ENCODE measurements around the gene GCFC2. TPM values are rescaled to one million over a fixed set of nuclear protein-coding genes. Genes with fewer than 3 reads are reported as not detected.

Gene GCFC2
- total and polyA plus RNA-seq, 9 of the 15 experiments (the other 6 are each of a cell fraction or from before 2014, with no cell fraction given) = 10.5 to 40.6 (median 23.0) TPM

DNA sequence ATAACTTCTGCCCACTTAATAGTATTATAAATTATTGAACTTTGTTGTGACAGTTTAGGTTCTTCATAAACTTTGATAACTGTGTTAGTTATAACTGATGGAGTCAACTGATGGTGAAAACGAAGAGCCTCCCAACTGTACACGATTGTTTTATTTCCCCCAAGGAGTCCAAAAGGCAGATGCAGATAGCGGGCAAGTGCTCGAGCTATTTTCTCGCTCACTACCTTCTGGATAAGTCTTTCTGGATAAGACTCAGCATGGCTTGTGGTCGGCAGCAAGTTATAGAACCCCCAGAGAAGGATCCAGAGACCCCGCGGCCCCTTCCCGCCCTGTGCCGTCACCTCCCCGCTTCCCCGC is 517 bp downstream of the GCFC2 start:
- H2AFZ ChIP-seq (ENCODE audit: low read depth, low read length) = peak overlapping the region; percentile 100
- TSS peak; percentile 59 for BruUV-seq (replicated peaks)
- peak overlapping the region; percentile 90 for H3K4me2 ChIP-seq (ENCODE audit: insufficient read depth, low read length)
- intact Hi-C loops (cut with micrococcal nuclease) (loop anchor here (2.0 kb wide), 1 partner anchor 63 kb away; the partner anchor contains the start of gene MRPL19), in situ Hi-C loops (cut with MboI) (no loop called here)
- H3K27ac ChIP-seq (ENCODE audit: extremely low read depth, low read depth, low read length) = peak overlapping the region; percentile 95
- ChIA-PET POLR2A (interaction anchor here (0.9 to 1.5 kb wide), 5 partner anchors 12 to 194 kb away, joined by 3 to 5 read pairs (median 4); no protein-coding TSS in a partner anchor), CTCF (ENCODE audit: low intra/inter-chr PET ratio) (no interaction called here)
- peaks cover 13% of the 10 kb centered on the region for H3K36me3 ChIP-seq (ENCODE audit: control insufficient read depth, insufficient read depth, low read length)
- WGBS (ENCODE audit: insufficient coverage, low coverage, missing lambda C conversion rate) = 0% methylated on average over 11 of the region's 12 CpGs
- H3K9ac ChIP-seq (ENCODE audit: insufficient read depth in 1 of 2, low read depth in 2 of 2, low read length in 2 of 2) = peak overlapping the region; percentile 82 to 96
- peak overlapping the region; percentile 52 for H3K4me3 ChIP-seq
- H3K9me1 ChIP-seq (ENCODE audit: control insufficient read depth, insufficient read depth, low read length) = no peaks in the 10 kb centered on the region
- H3K4me1 ChIP-seq (replicated peaks in 1 of 2; ENCODE audit: control insufficient read depth in 2 of 2, insufficient read depth in 2 of 2, low read length in 2 of 2) = peaks cover 3 to 12% of the 10 kb centered on the region in 2 experiments; a peak in 1 of 5 replicates
- FAIRE-seq (peak; percentile 49), DNase-seq (ENCODE audit: extremely low read depth in 1 of 4, low spot score in 3 of 4) (no peak), ATAC-seq (peak; percentile 63; the same call in 2 of the 3 replicates)
- H3K27me3 ChIP-seq (ENCODE audit: control insufficient read depth in 2 of 2, insufficient read depth in 2 of 2, low read length in 2 of 2) = no peaks in the 10 kb centered on the region
- peaks cover 34% of the 10 kb centered on the region for H3K79me2 ChIP-seq (ENCODE audit: control insufficient read depth, insufficient read depth, low read length)
- H4K20me1 ChIP-seq (replicated peaks; ENCODE audit: control insufficient read depth, insufficient read depth, low read length) = no peaks in the 10 kb centered on the region
- H3K9me3 ChIP-seq (replicated peaks; ENCODE audit: control insufficient read depth, insufficient read depth, low read depth, low read length) = no peaks in the 10 kb centered on the region
- TF ChIP-seq ZNF644 (tag; IDR thresholded peaks at IDR 0.05; ENCODE audit: low read depth) (no peak), ZNF23 (CRISPR knock-in tag; IDR thresholded peaks at IDR 0.05) (no peak), NCOR1 (IDR thresholded peaks at IDR 0.05) (0 out of 2 replicates have a peak, but pooled peaks have one; percentile 24), FIP1L1 (IDR thresholded peaks at IDR 0.05; ENCODE audit: low read depth, low read length, poor library complexity, severe bottlenecking) (no peak), HDAC2 (IDR thresholded peaks at IDR 0.05) (0 out of 2 replicates have a peak, but pooled peaks have one; percentile 34), ESRRA (IDR thresholded peaks at IDR 0.05; ENCODE audit: borderline replicate concordance, low read depth) (no peak), CSDE1 (IDR thresholded peaks at IDR 0.05) (0 out of 4 replicates have a peak, but pooled peaks of 1 of the 2 experiments have one; percentile 38), NR2C1 (IDR thresholded peaks at IDR 0.05) (0 out of 2 replicates have a peak, but pooled peaks have one; percentile 11), NR2C1 (tag; IDR thresholded peaks at IDR 0.05) (no peak), KDM1A (IDR thresholded peaks at IDR 0.05) (0 out of 4 replicates have a peak, but pooled peaks of 1 of the 2 experiments have one; percentile 11), ARNT (IDR thresholded peaks at IDR 0.05) (peak in 1 of 2 experiments; percentile 100; a peak in 2 of 4 replicates)
- TF ChIP-seq, protein P1, sequence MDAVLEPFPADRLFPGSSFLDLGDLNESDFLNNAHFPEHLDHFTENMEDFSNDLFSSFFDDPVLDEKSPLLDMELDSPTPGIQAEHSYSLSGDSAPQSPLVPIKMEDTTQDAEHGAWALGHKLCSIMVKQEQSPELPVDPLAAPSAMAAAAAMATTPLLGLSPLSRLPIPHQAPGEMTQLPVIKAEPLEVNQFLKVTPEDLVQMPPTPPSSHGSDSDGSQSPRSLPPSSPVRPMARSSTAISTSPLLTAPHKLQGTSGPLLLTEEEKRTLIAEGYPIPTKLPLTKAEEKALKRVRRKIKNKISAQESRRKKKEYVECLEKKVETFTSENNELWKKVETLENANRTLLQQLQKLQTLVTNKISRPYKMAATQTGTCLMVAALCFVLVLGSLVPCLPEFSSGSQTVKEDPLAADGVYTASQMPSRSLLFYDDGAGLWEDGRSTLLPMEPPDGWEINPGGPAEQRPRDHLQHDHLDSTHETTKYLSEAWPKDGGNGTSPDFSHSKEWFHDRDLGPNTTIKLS (IDR thresholded peaks at IDR 0.05; ENCODE audit: borderline replicate concordance, low read depth) = no peak
- TF ChIP-seq, protein P2, sequence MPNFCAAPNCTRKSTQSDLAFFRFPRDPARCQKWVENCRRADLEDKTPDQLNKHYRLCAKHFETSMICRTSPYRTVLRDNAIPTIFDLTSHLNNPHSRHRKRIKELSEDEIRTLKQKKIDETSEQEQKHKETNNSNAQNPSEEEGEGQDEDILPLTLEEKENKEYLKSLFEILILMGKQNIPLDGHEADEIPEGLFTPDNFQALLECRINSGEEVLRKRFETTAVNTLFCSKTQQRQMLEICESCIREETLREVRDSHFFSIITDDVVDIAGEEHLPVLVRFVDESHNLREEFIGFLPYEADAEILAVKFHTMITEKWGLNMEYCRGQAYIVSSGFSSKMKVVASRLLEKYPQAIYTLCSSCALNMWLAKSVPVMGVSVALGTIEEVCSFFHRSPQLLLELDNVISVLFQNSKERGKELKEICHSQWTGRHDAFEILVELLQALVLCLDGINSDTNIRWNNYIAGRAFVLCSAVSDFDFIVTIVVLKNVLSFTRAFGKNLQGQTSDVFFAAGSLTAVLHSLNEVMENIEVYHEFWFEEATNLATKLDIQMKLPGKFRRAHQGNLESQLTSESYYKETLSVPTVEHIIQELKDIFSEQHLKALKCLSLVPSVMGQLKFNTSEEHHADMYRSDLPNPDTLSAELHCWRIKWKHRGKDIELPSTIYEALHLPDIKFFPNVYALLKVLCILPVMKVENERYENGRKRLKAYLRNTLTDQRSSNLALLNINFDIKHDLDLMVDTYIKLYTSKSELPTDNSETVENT (CRISPR knock-in tag; IDR thresholded peaks at IDR 0.05) = no peak
- TF ChIP-seq, protein P3, sequence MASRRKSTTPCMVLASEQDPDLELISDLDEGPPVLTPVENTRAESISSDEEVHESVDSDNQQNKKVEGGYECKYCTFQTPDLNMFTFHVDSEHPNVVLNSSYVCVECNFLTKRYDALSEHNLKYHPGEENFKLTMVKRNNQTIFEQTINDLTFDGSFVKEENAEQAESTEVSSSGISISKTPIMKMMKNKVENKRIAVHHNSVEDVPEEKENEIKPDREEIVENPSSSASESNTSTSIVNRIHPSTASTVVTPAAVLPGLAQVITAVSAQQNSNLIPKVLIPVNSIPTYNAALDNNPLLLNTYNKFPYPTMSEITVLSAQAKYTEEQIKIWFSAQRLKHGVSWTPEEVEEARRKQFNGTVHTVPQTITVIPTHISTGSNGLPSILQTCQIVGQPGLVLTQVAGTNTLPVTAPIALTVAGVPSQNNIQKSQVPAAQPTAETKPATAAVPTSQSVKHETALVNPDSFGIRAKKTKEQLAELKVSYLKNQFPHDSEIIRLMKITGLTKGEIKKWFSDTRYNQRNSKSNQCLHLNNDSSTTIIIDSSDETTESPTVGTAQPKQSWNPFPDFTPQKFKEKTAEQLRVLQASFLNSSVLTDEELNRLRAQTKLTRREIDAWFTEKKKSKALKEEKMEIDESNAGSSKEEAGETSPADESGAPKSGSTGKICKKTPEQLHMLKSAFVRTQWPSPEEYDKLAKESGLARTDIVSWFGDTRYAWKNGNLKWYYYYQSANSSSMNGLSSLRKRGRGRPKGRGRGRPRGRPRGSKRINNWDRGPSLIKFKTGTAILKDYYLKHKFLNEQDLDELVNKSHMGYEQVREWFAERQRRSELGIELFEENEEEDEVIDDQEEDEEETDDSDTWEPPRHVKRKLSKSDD (conservative IDR thresholded peaks at IDR 0.05; ENCODE audit: low read length) = no peak
- TF ChIP-seq, protein P4, sequence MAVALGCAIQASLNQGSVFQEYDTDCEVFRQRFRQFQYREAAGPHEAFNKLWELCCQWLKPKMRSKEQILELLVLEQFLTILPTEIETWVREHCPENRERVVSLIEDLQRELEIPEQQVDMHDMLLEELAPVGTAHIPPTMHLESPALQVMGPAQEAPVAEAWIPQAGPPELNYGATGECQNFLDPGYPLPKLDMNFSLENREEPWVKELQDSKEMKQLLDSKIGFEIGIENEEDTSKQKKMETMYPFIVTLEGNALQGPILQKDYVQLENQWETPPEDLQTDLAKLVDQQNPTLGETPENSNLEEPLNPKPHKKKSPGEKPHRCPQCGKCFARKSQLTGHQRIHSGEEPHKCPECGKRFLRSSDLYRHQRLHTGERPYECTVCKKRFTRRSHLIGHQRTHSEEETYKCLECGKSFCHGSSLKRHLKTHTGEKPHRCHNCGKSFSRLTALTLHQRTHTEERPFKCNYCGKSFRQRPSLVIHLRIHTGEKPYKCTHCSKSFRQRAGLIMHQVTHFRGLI (CRISPR knock-in tag; IDR thresholded peaks at IDR 0.05) = no peak

Data from K562 (cell line).